Transverse colon (tissue), 4 donors: ENCODE results near the gene PPM1A. TPM values are rescaled to one million over a fixed set of nuclear protein-coding genes. Genes with fewer than 3 reads are reported as not detected.

ENCODE experiments used
- DNase-seq: peaks from one replicate; pipeline ENCODE4 v3.0.0-alpha.2; 2019
- H3K27ac ChIP-seq, 4 donors: fragments of 200-600 bp; sonication (generic); 2 replicates each; pipeline ENCODE4 v1.5.1; 2016 to 2018; ENCODE audit warnings: inconsistent platforms in 4 of 4
- H3K27me3 ChIP-seq: fragments of 200-600 bp; sonication (generic); 2 replicates; pipeline ENCODE4 v1.5.1; 2017; ENCODE audit warnings: inconsistent platforms
- H3K36me3 ChIP-seq, 4 donors: fragments of 200-600 bp; sonication (generic); 2 replicates each; pipeline ENCODE4 v1.5.1; 2017 to 2019; ENCODE audit warnings: inconsistent platforms in 4 of 4
- H3K4me1 ChIP-seq, 4 donors: fragments of 200-600 bp; sonication (generic); 2 replicates each; pipeline ENCODE4 v1.5.1; 2017 to 2020; ENCODE audit warnings: inconsistent platforms in 4 of 4
- H3K4me3 ChIP-seq, 4 donors: fragments of 200-600 bp; sonication (generic); 1 replicate in 1 of 4; 2 replicates in 3 of 4; pipeline versions ENCODE4 v1.5.1 to v1.6.1; 2017 to 2019; ENCODE audit warnings: inconsistent platforms in 4 of 4
- H3K9me3 ChIP-seq, 2 donors: fragments of 200-600 bp; sonication (generic); 2 replicates each; pipeline ENCODE4 v1.5.1; 2017 to 2019; ENCODE audit warnings: inconsistent platforms in 2 of 2
- EP300 ChIP-seq: sonication (generic); formaldehyde crosslinking; IDR thresholded peaks from one replicate; pipeline ENCODE4 v1.6.1; 2017; ENCODE audit warnings: antibody characterized with exemption, low read depth
- POLR2A ChIP-seq: fragments of 450-650 bp; IDR thresholded peaks from one replicate; pipeline ENCODE4 v1.6.1; 2016; ENCODE audit warnings: antibody characterized with exemption, mild to moderate bottlenecking, moderate library complexity
- POLR2AphosphoS5 ChIP-seq, 3 donors: sonication (generic); formaldehyde crosslinking; IDR thresholded peaks; one replicate each; pipeline ENCODE4 v1.6.1; 2016; ENCODE audit warnings: antibody characterized with exemption in 3 of 3
- WGBS, 2 donors: methylation state at CpG; one replicate each; pipeline ENCODE4 v1.1.5; 2018; ENCODE audit warnings: low coverage in 1 of 2; 5-methylcytosine and 5-hydroxymethylcytosine counted together
- in situ Hi-C, 4 donors: fragments of 200-750 bp; cut with MboI; loops; one replicate each; pipeline versions ENCODE4 v1.15.0 to v1.15.1; 2017; ENCODE audit warnings: low sequenced_read_pairs in 3 of 4, low pct_ligation_motif_present in 1 of 4, low pct_unique_long_range_greater_than_20kb in 1 of 4
- intact Hi-C: fragments of 100-400 bp; cut with DNase I; formaldehyde crosslinking; loops from one replicate; pipeline ENCODE4 v1.15.1; 2023; ENCODE audit warnings: low total_unique reads
- total RNA-seq, 4 donors: library from RNA; depleted of rRNA; stranded (reverse); fragments of >200 nt; gene quantifications; one replicate each; pipeline ENCODE4 v1.1.0, GENCODE V29; 2016
- TF ChIP-seq, protein P1 (sequence below), 5 experiments: fragments of 200-600 bp in 3 of 5; fragments of 450-650 bp in 2 of 5; sonication (generic) in 3 of 5; IDR thresholded peaks; 1 replicate in 2 of 5; 2 replicates in 3 of 5; pipeline ENCODE4 v1.5.1; 2016 to 2017; ENCODE audit warnings: antibody characterized with exemption in 5 of 5, inconsistent platforms in 3 of 5, mild to moderate bottlenecking in 2 of 5, moderate library complexity in 1 of 5

Gene PPM1A
- total RNA-seq, 4 donors from 2014 or later, result 64.0 to 146 (median 93.2) TPM

DNA sequence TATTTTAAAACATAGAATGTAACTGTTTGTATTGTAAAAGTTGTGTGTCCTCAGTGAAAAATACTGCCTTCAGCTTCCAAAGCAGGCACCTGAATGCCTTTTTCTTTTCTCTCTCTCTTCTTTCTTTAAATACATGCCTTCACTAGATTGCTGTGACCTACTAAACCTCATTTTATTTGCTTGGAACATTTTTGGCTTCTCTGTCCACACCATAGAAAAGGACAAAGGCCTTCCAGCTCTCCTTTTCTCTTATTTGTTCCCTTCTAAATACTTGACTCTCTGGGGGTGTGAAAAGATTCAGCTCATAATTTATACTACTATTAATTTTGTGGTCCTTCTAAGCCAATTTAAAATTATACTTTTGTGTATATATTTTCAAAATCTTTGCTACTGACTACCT, 38.4 kb downstream of the PPM1A start:
- peaks cover 0 to 39% (median 14%) of the 10 kb centered on the region in 4 donors for H3K36me3 ChIP-seq
- no peak overlapping the region for H3K4me3 ChIP-seq
- H3K27ac ChIP-seq, result no peak overlapping the region
- intact Hi-C loops (no loop called here), in situ Hi-C loops (no loop called here)
- TF ChIP-seq EP300, result no peak
- TF ChIP-seq, protein P1, sequence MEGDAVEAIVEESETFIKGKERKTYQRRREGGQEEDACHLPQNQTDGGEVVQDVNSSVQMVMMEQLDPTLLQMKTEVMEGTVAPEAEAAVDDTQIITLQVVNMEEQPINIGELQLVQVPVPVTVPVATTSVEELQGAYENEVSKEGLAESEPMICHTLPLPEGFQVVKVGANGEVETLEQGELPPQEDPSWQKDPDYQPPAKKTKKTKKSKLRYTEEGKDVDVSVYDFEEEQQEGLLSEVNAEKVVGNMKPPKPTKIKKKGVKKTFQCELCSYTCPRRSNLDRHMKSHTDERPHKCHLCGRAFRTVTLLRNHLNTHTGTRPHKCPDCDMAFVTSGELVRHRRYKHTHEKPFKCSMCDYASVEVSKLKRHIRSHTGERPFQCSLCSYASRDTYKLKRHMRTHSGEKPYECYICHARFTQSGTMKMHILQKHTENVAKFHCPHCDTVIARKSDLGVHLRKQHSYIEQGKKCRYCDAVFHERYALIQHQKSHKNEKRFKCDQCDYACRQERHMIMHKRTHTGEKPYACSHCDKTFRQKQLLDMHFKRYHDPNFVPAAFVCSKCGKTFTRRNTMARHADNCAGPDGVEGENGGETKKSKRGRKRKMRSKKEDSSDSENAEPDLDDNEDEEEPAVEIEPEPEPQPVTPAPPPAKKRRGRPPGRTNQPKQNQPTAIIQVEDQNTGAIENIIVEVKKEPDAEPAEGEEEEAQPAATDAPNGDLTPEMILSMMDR (IDR thresholded peaks at IDR 0.05), result no peak
- no peak for TF ChIP-seq POLR2AphosphoS5 (IDR thresholded peaks at IDR 0.05)
- TF ChIP-seq POLR2A, result no peak
- no peaks in the 10 kb centered on the region for H3K27me3 ChIP-seq
- no peaks in the 10 kb centered on the region for H3K9me3 ChIP-seq
- H3K4me1 ChIP-seq, result no peaks in the 10 kb centered on the region
- DNase-seq, result no peak

DNA sequence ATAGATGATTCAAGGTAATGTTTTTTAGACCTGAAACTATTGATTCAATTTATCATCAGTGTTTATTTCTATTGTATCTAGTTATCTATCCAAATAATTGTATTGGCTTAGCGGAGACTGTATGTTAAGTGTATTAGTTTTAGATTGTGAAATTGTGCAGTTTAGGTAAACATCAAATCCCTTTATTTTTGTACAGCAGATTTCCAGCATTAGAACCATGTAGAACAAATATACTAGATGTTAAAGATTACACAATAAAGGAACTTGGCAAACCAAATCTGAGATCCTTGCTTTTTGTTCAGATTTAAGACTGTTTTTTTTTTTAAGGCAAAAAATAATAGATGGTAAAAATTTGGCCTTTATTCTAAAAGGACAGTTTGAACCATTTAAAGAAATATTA, 39.3 kb downstream of the PPM1A start:
- DNase-seq, result no peak
- Histone ChIP-seq H3K9me3 (no peaks in the 10 kb centered on the region), H3K4me3 (no peak overlapping the region), H3K36me3 (peaks cover 0 to 45% (median 18%) of the 10 kb centered on the region in 4 donors), H3K4me1 (no peaks in the 10 kb centered on the region), H3K27ac (no peak overlapping the region), H3K27me3 (no peaks in the 10 kb centered on the region)
- in situ Hi-C loops (no loop called here), intact Hi-C loops (no loop called here)
- TF ChIP-seq POLR2AphosphoS5 (IDR thresholded peaks at IDR 0.05) (no peak), EP300 (no peak), POLR2A (no peak)
- TF ChIP-seq, protein P1 (IDR thresholded peaks at IDR 0.05), result no peak
- 96 to 100% methylated on average over 1 of the region's 1 CpG for WGBS, 2 donors

DNA sequence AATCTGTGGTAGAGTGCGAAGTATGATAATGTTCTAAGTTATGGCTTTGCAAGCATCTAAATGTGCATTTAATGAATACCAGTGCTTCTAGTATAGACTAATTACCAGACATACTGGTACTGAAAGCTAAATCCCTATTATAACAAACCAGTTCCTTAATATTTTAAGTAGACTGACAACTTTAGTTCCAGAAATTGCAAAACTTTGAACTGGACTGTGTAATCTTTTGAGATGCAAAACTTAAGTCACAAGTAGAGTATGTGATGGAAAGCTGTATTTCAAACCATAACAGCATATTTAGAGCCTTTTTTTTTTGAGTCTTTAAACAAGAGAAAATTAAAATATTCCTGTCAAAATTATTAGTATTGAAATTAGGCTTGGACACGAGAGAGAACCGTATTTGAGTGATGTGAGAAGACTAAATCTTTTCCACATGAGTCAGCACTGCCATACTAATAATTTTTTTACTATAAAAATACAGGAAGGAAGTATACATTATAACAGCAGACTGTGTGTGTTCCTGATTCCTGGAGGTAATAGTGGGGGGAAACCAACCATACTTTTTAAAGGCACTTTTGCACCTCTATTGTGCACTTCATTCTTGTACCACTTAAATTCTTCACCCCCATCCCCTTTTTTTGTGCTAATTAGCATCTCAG, 45.5 kb downstream of the PPM1A start:
- Histone ChIP-seq H3K27me3 (no peaks in the 10 kb centered on the region), H3K27ac (no peak overlapping the region), H3K4me1 (no peaks in the 10 kb centered on the region), H3K9me3 (no peaks in the 10 kb centered on the region), H3K4me3 (no peak overlapping the region), H3K36me3 (peaks cover 0 to 30% (median 11%) of the 10 kb centered on the region in 4 donors)
- intact Hi-C loops, result no loop called here
- DNase-seq, result no peak
- TF ChIP-seq EP300, result no peak
- TF ChIP-seq, protein P1 (IDR thresholded peaks at IDR 0.05), result no peak
- WGBS, 2 donors, result 90 to 91% methylated on average over 3 of the region's 3 CpGs
- in situ Hi-C loops, result no loop called here

DNA sequence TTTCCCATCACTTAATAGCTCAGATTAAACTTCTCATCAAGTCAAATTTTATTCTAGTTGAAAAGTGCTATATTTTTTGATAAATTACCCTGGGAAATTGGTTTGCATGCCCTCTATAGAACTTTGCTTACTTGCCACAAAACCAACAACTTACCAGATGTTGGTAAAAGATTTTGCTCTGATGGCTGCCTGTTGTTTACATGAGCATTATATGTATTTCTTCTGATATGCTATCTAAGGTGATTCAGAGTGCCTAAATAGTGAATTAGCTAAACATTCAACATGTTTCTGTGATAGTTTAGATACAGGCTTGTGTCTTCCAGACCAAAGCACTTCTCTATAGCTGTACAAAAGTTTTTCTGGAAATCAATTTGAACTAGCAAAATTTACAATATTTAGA, 51.0 kb downstream of the PPM1A start:
- in situ Hi-C loops, result no loop called here
- no peak for DNase-seq
- Histone ChIP-seq H3K36me3 (no peaks in the 10 kb centered on the region), H3K27me3 (no peaks in the 10 kb centered on the region), H3K9me3 (no peaks in the 10 kb centered on the region), H3K4me1 (peaks cover 0 to 3% (median 0%) of the 10 kb centered on the region in 4 donors), H3K27ac (no peak overlapping the region), H3K4me3 (no peak overlapping the region)
- TF ChIP-seq POLR2A (no peak), POLR2AphosphoS5 (IDR thresholded peaks at IDR 0.05) (no peak), EP300 (no peak)
- TF ChIP-seq, protein P1 (IDR thresholded peaks at IDR 0.05), result no peak
- intact Hi-C loops, result no loop called here
